K562 (cell line): ENCODE results near the gene SRP54. TPM values are rescaled to one million over a fixed set of nuclear protein-coding genes. Genes with fewer than 3 reads are reported as not detected.

Source experiments
- ATAC-seq: fragments of 200-7000 bp; cut with Tn5 transposase; 3 replicates; pipeline ENCODE4 v1.9.1; 2020; ENCODE audit warnings: moderate library complexity
- BruUV-seq: library from RNA; stranded (reverse); fragments of 400-500 nt; replicated peaks from 2 replicates; lab custom pipeline; 2021; lab: Mats Ljungman, UMichigan
- CTCF ChIA-PET: fragments of 300-600 bp; formaldehyde crosslinking; extraction: SDS; loops from one replicate; lab custom pipeline; 2021; ENCODE audit warnings: low intra/inter-chr PET ratio; lab: Yijun Ruan, JAX
- POLR2A ChIA-PET: fragments of 300-600, 350-650 bp; sonication (Branson Sonifier 250); formaldehyde crosslinking; extraction: SDS; loops from one replicate; lab custom pipeline; 2021; ENCODE audit warnings: antibody characterized with exemption, inconsistent platforms; lab: Yijun Ruan, JAX
- DNase-seq, 4 experiments: peaks; one replicate each; pipeline versions ENCODE4 v3.0.0 to v3.0.0-alpha.2; 2011 to 2018; ENCODE audit warnings: low spot score in 3 of 4, mixed read lengths in 3 of 4; ENCODE audit errors: extremely low read depth in 1 of 4
- FAIRE-seq: peaks from 2 replicates; lab custom pipeline; 2011; peaks lifted over from hg19 to GRCh38; lab: Jason Lieb, UNC
- H2AFZ ChIP-seq: 2 replicates; pipeline ENCODE4 v1.6.0; 2011; ENCODE audit warnings: low read depth, low read length, control low read depth, inconsistent platforms
- H3K27ac ChIP-seq: fragments of 200-600 bp; 3 replicates; pipeline ENCODE4 v1.8.0; 2011; ENCODE audit warnings: low read depth, mild to moderate bottlenecking, control low read depth, inconsistent platforms, low read length, moderate library complexity, mixed read lengths; ENCODE audit errors: extremely low read depth
- H3K27me3 ChIP-seq, 2 experiments: fragments of 300-600 bp in 1 of 2; 2 replicates in 1 of 2; 3 replicates in 1 of 2; pipeline versions ENCODE4 v1.6.0 to v1.8.0; 2011; ENCODE audit warnings: inconsistent platforms in 2 of 2, low read length in 2 of 2, mild to moderate bottlenecking in 1 of 2, mixed read lengths in 1 of 2, moderate library complexity in 1 of 2; ENCODE audit not compliant: control insufficient read depth in 2 of 2, insufficient read depth in 2 of 2
- H3K36me3 ChIP-seq: fragments of 300-600 bp; 3 replicates; pipeline ENCODE4 v1.8.0; 2011; ENCODE audit warnings: mild to moderate bottlenecking, low read length, inconsistent platforms; ENCODE audit not compliant: control insufficient read depth, insufficient read depth
- H3K4me1 ChIP-seq, 2 experiments: fragments of 200-600 bp in 1 of 2; replicated peaks in 1 of 2; 2 replicates in 1 of 2; 3 replicates in 1 of 2; pipeline versions ENCODE4 v1.5.1 to v1.8.0; 2011; ENCODE audit warnings: inconsistent platforms in 2 of 2, low read length in 2 of 2, mild to moderate bottlenecking in 1 of 2, mixed read lengths in 1 of 2, moderate library complexity in 1 of 2; ENCODE audit not compliant: control insufficient read depth in 2 of 2, insufficient read depth in 2 of 2
- H3K4me2 ChIP-seq: 2 replicates; pipeline ENCODE4 v1.6.1; 2011; ENCODE audit warnings: low read length, control low read depth, inconsistent platforms, mixed read lengths; ENCODE audit not compliant: insufficient read depth
- H3K4me3 ChIP-seq: fragments of 200-600 bp; sonication (generic), shearing (Covaris generic); 2 replicates; pipeline ENCODE4 v1.5.1; 2016; ENCODE audit warnings: control low read depth, inconsistent platforms
- H3K79me2 ChIP-seq: fragments of 200-600 bp; 3 replicates; pipeline ENCODE4 v1.8.0; 2011; ENCODE audit warnings: low read length, inconsistent platforms; ENCODE audit not compliant: control insufficient read depth, insufficient read depth
- H3K9ac ChIP-seq, 2 experiments: 2 replicates each; pipeline versions ENCODE4 v1.6.0 to v1.6.1; 2011; ENCODE audit warnings: low read depth in 2 of 2, low read length in 2 of 2, control low read depth in 1 of 2, inconsistent platforms in 1 of 2, mild to moderate bottlenecking in 1 of 2, mixed read lengths in 1 of 2; ENCODE audit not compliant: insufficient read depth in 1 of 2
- H3K9me1 ChIP-seq: one replicate; pipeline ENCODE4 v1.6.0; 2011; ENCODE audit warnings: inconsistent platforms, mild to moderate bottlenecking, low read length, moderate library complexity; ENCODE audit not compliant: control insufficient read depth, insufficient read depth
- H3K9me3 ChIP-seq: replicated peaks from 2 replicates; pipeline ENCODE4 v1.5.1; 2011; ENCODE audit warnings: low read depth, low read length, inconsistent platforms; ENCODE audit not compliant: control insufficient read depth, insufficient read depth
- H4K20me1 ChIP-seq: replicated peaks from 2 replicates; pipeline ENCODE4 v1.6.1; 2011; ENCODE audit warnings: low read length, inconsistent platforms, mixed read lengths; ENCODE audit not compliant: control insufficient read depth, insufficient read depth
- HMGN3 ChIP-seq: IDR thresholded peaks from 2 replicates; pipeline ENCODE4 v1.6.1; 2011; ENCODE audit warnings: borderline replicate concordance, low read depth, mild to moderate bottlenecking, mixed read lengths, low read length; ENCODE audit not compliant: insufficient read length; ENCODE audit errors: extremely low read depth
- HMGXB4 ChIP-seq: sonication (generic); formaldehyde crosslinking; IDR thresholded peaks from 2 replicates; pipeline ENCODE4 v1.8.1; 2023; ENCODE audit warnings: mild to moderate bottlenecking, missing genetic modification reagents
- MAFF ChIP-seq: IDR thresholded peaks from 2 replicates; pipeline ENCODE4 v1.6.1; 2012; ENCODE audit warnings: low read length, improper control_type of control experiment
- POLR2B ChIP-seq: fragments of 450-650 bp; IDR thresholded peaks from 2 replicates; pipeline ENCODE4 v1.6.1; 2018; ENCODE audit warnings: low read depth; ENCODE audit not compliant: partially characterized antibody
- REST ChIP-seq, 2 experiments: fragments of 450-650 bp; formaldehyde crosslinking in 1 of 2; IDR thresholded peaks; 2 replicates each; pipeline versions ENCODE4 v1.4.0 to v1.6.1; 2014 to 2020; ENCODE audit warnings: mild to moderate bottlenecking in 2 of 2, borderline replicate concordance in 1 of 2, low read depth in 1 of 2
- SIX5 ChIP-seq, 2 experiments: IDR thresholded peaks; 2 replicates each; pipeline ENCODE4 v1.6.1; 2011; ENCODE audit warnings: low read length in 2 of 2, borderline replicate concordance in 1 of 2, low read depth in 1 of 2, mild to moderate bottlenecking in 1 of 2, moderate library complexity in 1 of 2; ENCODE audit not compliant: insufficient read depth in 1 of 2
- ZEB2 ChIP-seq: fragments of 450-650 bp; IDR thresholded peaks from 2 replicates; pipeline ENCODE4 v1.6.1; 2016
- ZNF655 ChIP-seq: fragments of 250-450 bp; sonication (Bioruptor Pico); IDR thresholded peaks from 2 replicates; pipeline ENCODE4 v1.5.0; 2021
- WGBS: fragments of 100-300 bp; shearing (Covaris generic); methylation state at CpG from one replicate; pipeline ENCODE4 v1.1.6; 2016; ENCODE audit warnings: low coverage, mixed read lengths; ENCODE audit not compliant: insufficient coverage; ENCODE audit errors: missing lambda C conversion rate; 5-methylcytosine and 5-hydroxymethylcytosine counted together
- in situ Hi-C: fragments of 300-500 bp; cut with MboI; formaldehyde crosslinking; loops from 4 replicates; pipeline ENCODE4 v1.15.0; 2018; ENCODE audit warnings: inconsistent platforms, mixed read lengths
- intact Hi-C: fragments of 100-400 bp; cut with micrococcal nuclease; formaldehyde crosslinking; loops from 2 replicates; pipeline ENCODE4 v1.14.2; 2022
- polyA plus RNA-seq, 8 experiments: library from polyadenylated mRNA; depleted of rRNA in 4 of 8; stranded (reverse) in 5 of 8; unstranded in 3 of 8; fragments of >200 nt; fragmentation: Nextera tagmentation in 2 of 8; fragmentation: Illumina TruSeq in 1 of 8; extraction: Ambion mirVana in 2 of 8; extraction: Trizol in 1 of 8; gene quantifications; 2 replicates each; pipeline versions ENCODE4 v1.2.1 to v1.2.3, GENCODE V29; 2011 to 2014; ENCODE audit warnings: inconsistent platforms in 1 of 8, missing spikeins in 1 of 8
- total RNA-seq, 7 experiments: library from RNA; depleted of rRNA in 6 of 7; stranded (reverse); fragments of >200 nt in 6 of 7; fragmentation: Illumina TruSeq in 2 of 7; extraction: Trizol in 2 of 7; gene quantifications; 2 replicates each; pipeline versions ENCODE4 v1.2.1 to v1.2.3, GENCODE V29; 2011 to 2021; ENCODE audit warnings: low replicate concordance in 1 of 7

Gene SRP54
- total and polyA plus RNA-seq, 9 of the 15 experiments (the other 6 are each of a cell fraction or from before 2014, with no cell fraction given): 28.6 to 69.8 (median 51.7) TPM

DNA sequence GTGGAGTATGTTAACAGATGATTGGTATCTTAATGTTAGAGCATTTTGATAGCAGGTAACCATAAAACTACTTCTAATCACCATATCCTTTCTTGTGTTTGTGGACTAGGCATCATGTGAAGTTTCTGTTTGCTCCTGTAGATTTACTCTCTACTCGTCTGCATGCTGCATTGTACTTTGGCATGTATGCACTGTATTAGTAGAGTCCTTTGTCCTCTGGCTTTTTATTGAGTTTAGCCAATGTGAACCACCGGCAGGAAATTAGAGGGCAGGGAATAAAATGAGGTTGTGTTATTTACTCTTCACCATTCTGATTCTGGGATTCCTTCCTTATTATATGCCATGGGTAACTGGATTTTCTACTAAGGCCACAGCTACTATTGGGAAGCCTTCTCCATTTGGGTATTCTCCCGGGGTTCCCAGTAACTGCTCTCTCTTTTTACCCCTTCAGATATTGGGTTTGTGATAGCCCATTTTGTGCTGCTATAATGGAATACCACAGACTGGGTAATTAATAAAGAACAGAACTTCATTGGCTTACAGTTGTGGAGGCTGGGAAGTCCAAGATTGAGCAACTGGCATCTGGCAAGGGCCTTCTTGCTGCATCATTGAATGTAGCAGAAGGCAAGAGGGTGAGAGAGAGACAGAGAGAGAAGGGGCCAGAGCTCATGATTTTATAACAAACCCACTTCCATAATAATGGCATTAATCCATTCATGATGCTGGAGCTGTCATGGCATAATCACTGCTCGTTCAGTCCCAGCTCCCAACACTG is 85.6 kb downstream of the SRP54 start:
- Histone ChIP-seq H2AFZ (no peak overlapping the region), H3K4me3 (no peak overlapping the region), H3K27me3 (no peaks in the 10 kb centered on the region), H3K79me2 (no peaks in the 10 kb centered on the region), H3K4me1 (no peaks in the 10 kb centered on the region; a peak in 1 of 5 replicates), H3K4me2 (no peak overlapping the region), H3K9me3 (no peaks in the 10 kb centered on the region), H3K36me3 (peaks cover 8% of the 10 kb centered on the region; the same call in 1 of the 3 replicates), H4K20me1 (no peaks in the 10 kb centered on the region), H3K9me1 (no peaks in the 10 kb centered on the region), H3K27ac (no peak overlapping the region), H3K9ac (no peak overlapping the region)
- intact Hi-C loops (no loop called here), in situ Hi-C loops (no loop called here)
- DNase-seq (no peak), FAIRE-seq (no peak), ATAC-seq (no peak)
- CTCF ChIA-PET: no interaction called here
- 86% methylated on average over 4 of the region's 4 CpGs for WGBS
- TSS peak; percentile 16 for BruUV-seq
- POLR2A ChIA-PET: no interaction called here
- no peak for TF ChIP-seq HMGXB4 (CRISPR knock-in tag)
- no peak for TF ChIP-seq SIX5 (IDR thresholded peaks at IDR 0.05; ENCODE audit: borderline replicate concordance in 1 of 2, insufficient read depth in 1 of 2, low read depth in 1 of 2, low read length in 2 of 2)
- TF ChIP-seq MAFF: no peak
- no peak for TF ChIP-seq REST (IDR thresholded peaks at IDR 0.05; ENCODE audit: borderline replicate concordance)
- TF ChIP-seq REST (CRISPR knock-in tag; IDR thresholded peaks at IDR 0.05; ENCODE audit: low read depth): no peak
- TF ChIP-seq ZEB2: no peak
- no peak for TF ChIP-seq HMGN3
- no peak for TF ChIP-seq ZNF655 (CRISPR knock-in tag)
- TF ChIP-seq POLR2B: no peak
